Measurements from ENCODE around the gene CCNY. TPM values are rescaled to one million over a fixed set of nuclear protein-coding genes. Genes with fewer than 3 reads are reported as not detected.

CCNY gene
- polyA plus RNA-seq, 1 experiment, result 39.0 TPM

DNA sequence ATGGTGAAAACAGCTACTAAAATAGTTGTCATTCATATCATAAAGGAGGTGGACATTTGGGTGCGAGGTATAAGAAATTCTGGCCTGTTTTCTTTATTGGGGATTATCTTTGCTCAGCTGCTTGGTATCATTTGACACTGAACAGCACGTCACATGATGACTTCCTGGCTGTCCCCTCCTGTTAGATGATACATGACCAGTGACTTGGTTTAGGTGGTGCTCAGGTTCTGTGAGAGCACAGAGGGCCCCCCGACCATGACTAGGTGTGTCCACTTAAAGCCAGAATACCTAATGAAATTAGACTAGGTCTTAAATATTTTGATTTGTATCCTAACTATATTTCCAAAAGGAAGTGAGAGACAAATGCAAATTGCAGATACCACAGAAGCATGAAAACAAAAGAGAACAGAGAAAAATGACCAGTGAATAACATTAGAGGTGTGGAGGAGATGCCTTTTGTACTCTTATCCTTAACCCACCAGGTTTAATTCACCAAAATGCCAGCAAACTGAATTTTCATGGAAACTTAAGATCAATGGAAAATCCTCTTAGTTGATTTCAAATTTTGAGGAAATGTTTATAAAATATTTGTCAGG is 218.2 kb downstream of the CCNY start:
- peaks cover 4% of the 10 kb centered on the region for H3K36me3 ChIP-seq (ENCODE audit: control insufficient read depth, insufficient read depth, low read length)
- H3K27me3 ChIP-seq (ENCODE audit: control insufficient read depth, insufficient read depth, low read length), result no peaks in the 10 kb centered on the region
- DNase-seq (ENCODE audit: low read depth), result no peak
- TF ChIP-seq, protein P1, sequence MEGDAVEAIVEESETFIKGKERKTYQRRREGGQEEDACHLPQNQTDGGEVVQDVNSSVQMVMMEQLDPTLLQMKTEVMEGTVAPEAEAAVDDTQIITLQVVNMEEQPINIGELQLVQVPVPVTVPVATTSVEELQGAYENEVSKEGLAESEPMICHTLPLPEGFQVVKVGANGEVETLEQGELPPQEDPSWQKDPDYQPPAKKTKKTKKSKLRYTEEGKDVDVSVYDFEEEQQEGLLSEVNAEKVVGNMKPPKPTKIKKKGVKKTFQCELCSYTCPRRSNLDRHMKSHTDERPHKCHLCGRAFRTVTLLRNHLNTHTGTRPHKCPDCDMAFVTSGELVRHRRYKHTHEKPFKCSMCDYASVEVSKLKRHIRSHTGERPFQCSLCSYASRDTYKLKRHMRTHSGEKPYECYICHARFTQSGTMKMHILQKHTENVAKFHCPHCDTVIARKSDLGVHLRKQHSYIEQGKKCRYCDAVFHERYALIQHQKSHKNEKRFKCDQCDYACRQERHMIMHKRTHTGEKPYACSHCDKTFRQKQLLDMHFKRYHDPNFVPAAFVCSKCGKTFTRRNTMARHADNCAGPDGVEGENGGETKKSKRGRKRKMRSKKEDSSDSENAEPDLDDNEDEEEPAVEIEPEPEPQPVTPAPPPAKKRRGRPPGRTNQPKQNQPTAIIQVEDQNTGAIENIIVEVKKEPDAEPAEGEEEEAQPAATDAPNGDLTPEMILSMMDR (IDR thresholded peaks at IDR 0.05; ENCODE audit: insufficient read depth, low read depth, low read length), result no peak
- ChIA-PET CTCF (interaction anchor here (4.4 kb wide), 1 partner anchor 9 kb away, joined by 35 read pairs; no protein-coding TSS in a partner anchor), POLR2A (no interaction called here)
- no peak overlapping the region for H3K4me3 ChIP-seq (ENCODE audit: low read depth, low read length)

- no peak overlapping the region for H3K4me3 ChIP-seq (ENCODE audit: low read depth, low read length)
- no peaks in the 10 kb centered on the region for H3K27me3 ChIP-seq (ENCODE audit: control insufficient read depth, insufficient read depth, low read length)
- TF ChIP-seq, protein P1 (IDR thresholded peaks at IDR 0.05; ENCODE audit: insufficient read depth, low read depth, low read length), result no peak
- ChIA-PET POLR2A (no interaction called here), CTCF (interaction anchor here (0.9 to 1.5 kb wide), 4 partner anchors 8 to 316 kb away, joined by 3 to 8 read pairs (median 4); no protein-coding TSS in a partner anchor)
- H3K36me3 ChIP-seq (ENCODE audit: control insufficient read depth, insufficient read depth, low read length), result peaks cover 2% of the 10 kb centered on the region
- no peak for DNase-seq (ENCODE audit: low read depth)
Measured at GRCh38 chr10:35555962-35556930, 219.9 kb downstream of the CCNY start.

GRCh38 chr10:35558276-35558675 is 222.0 kb downstream of the CCNY start:
- Histone ChIP-seq H3K27me3 (ENCODE audit: control insufficient read depth, insufficient read depth, low read length) (no peaks in the 10 kb centered on the region), H3K36me3 (ENCODE audit: control insufficient read depth, insufficient read depth, low read length) (peaks cover 2% of the 10 kb centered on the region; the same call in 1 of the 2 replicates), H3K4me3 (ENCODE audit: low read depth, low read length) (no peak overlapping the region)
- DNase-seq (ENCODE audit: low read depth), result no peak
- CTCF ChIA-PET, result no interaction called here
- TF ChIP-seq, protein P1 (IDR thresholded peaks at IDR 0.05; ENCODE audit: insufficient read depth, low read depth, low read length), result no peak
- POLR2A ChIA-PET, result no interaction called here

DNA sequence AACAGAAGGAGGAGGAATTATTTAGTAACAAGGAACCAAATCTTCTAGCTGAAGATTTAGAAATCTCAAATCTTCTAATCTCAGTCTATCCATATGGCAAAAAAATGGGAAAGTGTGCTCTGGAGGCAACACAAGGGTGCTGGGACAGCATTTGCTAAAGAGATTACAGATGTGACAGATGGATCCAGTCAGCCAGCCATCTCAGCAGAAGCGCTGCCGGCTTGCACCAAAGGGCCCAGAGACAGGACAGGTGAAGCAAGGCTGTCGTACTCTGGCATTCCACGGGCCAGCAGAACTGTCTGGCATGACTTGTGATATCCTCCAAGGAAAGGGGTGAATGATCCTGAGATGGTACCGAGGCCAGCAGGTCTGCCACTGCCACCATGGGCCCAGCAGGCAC is 223.1 kb downstream of the CCNY start:
- CTCF ChIA-PET, result no interaction called here
- Histone ChIP-seq H3K4me3 (ENCODE audit: low read depth, low read length) (no peak overlapping the region), H3K36me3 (ENCODE audit: control insufficient read depth, insufficient read depth, low read length) (no peaks in the 10 kb centered on the region), H3K27me3 (ENCODE audit: control insufficient read depth, insufficient read depth, low read length) (no peaks in the 10 kb centered on the region)
- TF ChIP-seq, protein P1 (IDR thresholded peaks at IDR 0.05; ENCODE audit: insufficient read depth, low read depth, low read length), result no peak
- POLR2A ChIA-PET, result no interaction called here
- DNase-seq (ENCODE audit: low read depth), result no peak

GRCh38 chr10:35561715-35562114 is 225.4 kb downstream of the CCNY start:
- H3K27me3 ChIP-seq (ENCODE audit: control insufficient read depth, insufficient read depth, low read length), result no peaks in the 10 kb centered on the region
- TF ChIP-seq, protein P1 (IDR thresholded peaks at IDR 0.05; ENCODE audit: insufficient read depth, low read depth, low read length), result no peak
- CTCF ChIA-PET, result interaction anchor here (1.7 to 4.1 kb wide), 2 partner anchors 9 to 18 kb away, joined by 3 to 35 read pairs; no protein-coding TSS in a partner anchor
- DNase-seq (ENCODE audit: low read depth), result no peak
- H3K4me3 ChIP-seq (ENCODE audit: low read depth, low read length), result no peak overlapping the region
- no peaks in the 10 kb centered on the region for H3K36me3 ChIP-seq (ENCODE audit: control insufficient read depth, insufficient read depth, low read length)
- POLR2A ChIA-PET, result no interaction called here

All from BJ (cell line).